ENCODE measurements around the gene AMDHD2.
"Not testable (repeated sequence)": the region's sequence is repeated elsewhere in the genome, so short reads cannot be mapped to it uniquely, and the experiment has no call there.

GRCh38 chr16:2580818-2581217 is 60.6 kb downstream of the AMDHD2 start:
- not testable (repeated sequence) for TF ChIP-seq POLR2A (IDR thresholded peaks at IDR 0.05); POLR2AphosphoS5 (IDR thresholded peaks at IDR 0.05; ENCODE audit: insufficient read depth in 1 of 2, low read depth in 1 of 2)
- TF ChIP-seq, protein P1, sequence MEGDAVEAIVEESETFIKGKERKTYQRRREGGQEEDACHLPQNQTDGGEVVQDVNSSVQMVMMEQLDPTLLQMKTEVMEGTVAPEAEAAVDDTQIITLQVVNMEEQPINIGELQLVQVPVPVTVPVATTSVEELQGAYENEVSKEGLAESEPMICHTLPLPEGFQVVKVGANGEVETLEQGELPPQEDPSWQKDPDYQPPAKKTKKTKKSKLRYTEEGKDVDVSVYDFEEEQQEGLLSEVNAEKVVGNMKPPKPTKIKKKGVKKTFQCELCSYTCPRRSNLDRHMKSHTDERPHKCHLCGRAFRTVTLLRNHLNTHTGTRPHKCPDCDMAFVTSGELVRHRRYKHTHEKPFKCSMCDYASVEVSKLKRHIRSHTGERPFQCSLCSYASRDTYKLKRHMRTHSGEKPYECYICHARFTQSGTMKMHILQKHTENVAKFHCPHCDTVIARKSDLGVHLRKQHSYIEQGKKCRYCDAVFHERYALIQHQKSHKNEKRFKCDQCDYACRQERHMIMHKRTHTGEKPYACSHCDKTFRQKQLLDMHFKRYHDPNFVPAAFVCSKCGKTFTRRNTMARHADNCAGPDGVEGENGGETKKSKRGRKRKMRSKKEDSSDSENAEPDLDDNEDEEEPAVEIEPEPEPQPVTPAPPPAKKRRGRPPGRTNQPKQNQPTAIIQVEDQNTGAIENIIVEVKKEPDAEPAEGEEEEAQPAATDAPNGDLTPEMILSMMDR (IDR thresholded peaks at IDR 0.05) = not testable (repeated sequence)
